Activated CD4-positive, alpha-beta T cell treated with anti-CD3 and anti-CD28 coated beads, Interleukin-2, Interleukin-4, amounts not matched to agents 100 ng/mL and 50 ng/mL, durations not matched to agents 16 hours and 8 hours (primary cell): ENCODE results near the gene KRTAP10-1.

Experiments
- DNase-seq: peaks from one replicate; pipeline ENCODE4 v3.0.0-alpha.2; 2020; ENCODE audit warnings: low spot score

KRTAP10-1 gene

DNA sequence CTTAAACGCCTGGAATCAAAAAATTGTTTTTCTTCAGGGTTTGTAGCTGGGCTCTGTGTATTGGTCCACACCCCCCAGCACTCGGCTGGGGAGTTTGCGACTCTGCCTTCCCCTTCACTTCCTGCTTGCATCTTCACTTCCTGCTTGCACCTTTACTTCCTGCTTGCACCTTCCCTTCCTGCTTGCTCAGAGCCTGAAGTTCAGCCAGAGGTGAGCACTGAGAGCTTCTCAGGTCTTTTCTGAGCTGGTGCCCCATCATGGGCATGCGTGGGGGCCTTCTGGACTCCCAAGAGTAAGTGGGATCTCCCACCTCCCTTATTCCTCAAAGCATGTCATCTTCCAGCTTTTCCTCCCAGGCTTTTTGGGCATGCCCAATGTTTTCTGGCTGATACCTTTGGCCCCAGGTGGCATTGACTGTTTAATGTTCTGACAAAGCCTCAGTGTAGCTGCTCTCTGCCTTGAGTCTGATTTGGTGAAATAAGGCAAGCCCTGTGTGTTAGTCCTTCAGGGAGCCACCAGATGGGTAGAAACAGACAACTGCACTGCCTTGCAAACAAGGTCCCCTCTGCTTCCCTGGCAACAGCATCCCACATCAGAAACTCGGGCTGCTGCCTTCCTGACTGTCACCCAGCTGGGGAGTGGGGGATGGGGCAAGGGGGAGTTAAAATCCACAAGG, 7.8 kb upstream of the KRTAP10-1 start:
- DNase-seq, result no peak

GRCh38 chr21:44544566-44544965, 4.6 kb upstream of the KRTAP10-1 start:
- DNase-seq, result no peak

- DNase-seq, result no peak
Measured at GRCh38 chr21:44542716-44543115, 2.7 kb upstream of the KRTAP10-1 start.

GRCh38 chr21:44540741-44541288, 820 bp upstream of the KRTAP10-1 start:
- DNase-seq, result no peak

GRCh38 chr21:44539046-44539445, 949 bp downstream of the KRTAP10-1 start:
- no peak for DNase-seq

DNA sequence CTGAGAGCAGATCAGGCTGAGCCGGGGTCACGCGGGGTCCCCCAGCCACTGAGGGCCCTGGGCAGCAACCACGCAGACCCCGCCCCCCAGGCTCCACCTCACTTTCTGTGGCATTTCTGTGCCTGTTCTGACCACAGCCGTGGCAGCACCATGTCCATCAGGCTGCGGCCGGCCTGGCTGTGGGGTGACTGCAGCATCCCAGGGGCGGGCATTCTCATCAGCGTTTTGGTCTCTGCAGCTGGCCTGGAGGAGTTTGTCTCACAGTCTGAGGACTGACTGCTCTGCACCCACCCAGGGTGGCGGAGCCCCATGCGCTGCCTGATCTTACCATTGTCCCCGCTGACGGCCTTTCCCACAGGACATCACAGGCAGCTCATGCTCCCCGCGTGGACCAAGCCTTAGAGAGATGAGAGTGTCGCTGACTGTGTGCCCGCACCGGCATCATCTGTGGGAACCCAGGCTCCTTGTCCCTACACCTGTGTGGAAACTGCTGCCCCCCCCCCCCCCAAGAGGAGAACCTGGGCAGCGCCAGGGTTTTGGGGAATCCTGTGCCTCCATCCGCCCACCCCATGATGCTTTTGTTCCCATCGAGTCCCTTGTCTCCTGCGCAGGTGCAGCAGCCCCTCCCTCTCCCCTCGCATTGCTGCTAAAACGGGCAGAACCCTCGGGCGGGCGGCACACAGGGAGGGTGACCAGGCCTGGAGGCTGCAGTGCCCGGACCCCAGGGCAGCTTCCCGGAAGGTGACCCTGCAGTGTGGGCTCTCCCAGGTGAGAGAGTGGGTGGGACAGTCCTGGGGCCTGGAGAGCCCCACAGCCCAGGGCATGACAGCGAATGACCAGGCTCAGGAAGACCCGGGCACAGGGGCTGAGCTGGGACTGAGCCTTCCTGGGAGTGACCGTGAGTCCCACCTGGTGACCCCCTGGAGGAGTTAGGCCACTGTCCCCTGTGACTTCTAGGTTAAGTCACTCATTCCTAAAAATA, 1.8 kb downstream of the KRTAP10-1 start:
- DNase-seq, result no peak

- DNase-seq, result no peak
Measured at GRCh38 chr21:44535963-44536362, 4.0 kb downstream of the KRTAP10-1 start.

- DNase-seq, result no peak
Measured at GRCh38 chr21:44534688-44535087, 5.3 kb downstream of the KRTAP10-1 start.

DNA sequence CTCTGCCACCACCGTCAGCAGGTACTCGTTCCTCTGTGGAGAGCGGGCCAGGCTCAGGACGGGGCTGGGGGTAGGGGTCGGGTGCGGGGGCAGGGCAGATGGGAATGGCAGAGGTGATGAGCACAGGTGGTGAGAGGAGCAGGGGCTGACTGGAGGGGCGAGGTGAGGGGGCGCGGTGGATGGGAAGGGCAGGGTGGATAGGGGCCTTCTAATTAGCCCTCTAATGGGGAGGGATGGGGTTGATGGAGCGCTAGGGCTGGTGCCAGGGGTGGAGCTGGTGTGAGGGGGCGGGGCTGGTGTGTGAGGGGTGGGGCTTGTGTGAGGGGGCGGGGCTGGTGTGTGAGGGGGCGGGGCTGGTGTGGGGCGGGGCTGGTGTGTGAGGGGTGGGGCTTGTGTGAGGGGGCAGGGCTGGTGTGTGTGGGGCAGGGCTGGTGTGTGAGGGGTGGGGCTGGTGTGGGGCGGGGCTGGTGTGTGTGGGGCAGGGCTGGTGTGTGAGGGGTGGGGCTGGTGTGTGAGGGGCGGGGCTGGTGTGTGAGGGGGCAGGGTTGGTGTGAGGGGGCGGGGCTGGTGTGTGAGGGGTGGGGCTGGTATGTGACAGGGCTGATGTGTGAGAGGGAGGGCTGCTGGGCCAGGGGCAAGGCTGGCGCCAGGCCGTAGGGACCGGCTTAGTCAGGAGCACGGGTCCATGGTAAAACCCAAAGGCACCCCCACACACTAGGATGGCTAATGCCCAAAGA, 5.9 kb downstream of the KRTAP10-1 start:
- DNase-seq, result no peak

- no peak for DNase-seq
Measured at GRCh38 chr21:44533121-44533890, 6.7 kb downstream of the KRTAP10-1 start.

- DNase-seq, result no peak
Measured at GRCh38 chr21:44532712-44533111, 7.3 kb downstream of the KRTAP10-1 start.

DNA sequence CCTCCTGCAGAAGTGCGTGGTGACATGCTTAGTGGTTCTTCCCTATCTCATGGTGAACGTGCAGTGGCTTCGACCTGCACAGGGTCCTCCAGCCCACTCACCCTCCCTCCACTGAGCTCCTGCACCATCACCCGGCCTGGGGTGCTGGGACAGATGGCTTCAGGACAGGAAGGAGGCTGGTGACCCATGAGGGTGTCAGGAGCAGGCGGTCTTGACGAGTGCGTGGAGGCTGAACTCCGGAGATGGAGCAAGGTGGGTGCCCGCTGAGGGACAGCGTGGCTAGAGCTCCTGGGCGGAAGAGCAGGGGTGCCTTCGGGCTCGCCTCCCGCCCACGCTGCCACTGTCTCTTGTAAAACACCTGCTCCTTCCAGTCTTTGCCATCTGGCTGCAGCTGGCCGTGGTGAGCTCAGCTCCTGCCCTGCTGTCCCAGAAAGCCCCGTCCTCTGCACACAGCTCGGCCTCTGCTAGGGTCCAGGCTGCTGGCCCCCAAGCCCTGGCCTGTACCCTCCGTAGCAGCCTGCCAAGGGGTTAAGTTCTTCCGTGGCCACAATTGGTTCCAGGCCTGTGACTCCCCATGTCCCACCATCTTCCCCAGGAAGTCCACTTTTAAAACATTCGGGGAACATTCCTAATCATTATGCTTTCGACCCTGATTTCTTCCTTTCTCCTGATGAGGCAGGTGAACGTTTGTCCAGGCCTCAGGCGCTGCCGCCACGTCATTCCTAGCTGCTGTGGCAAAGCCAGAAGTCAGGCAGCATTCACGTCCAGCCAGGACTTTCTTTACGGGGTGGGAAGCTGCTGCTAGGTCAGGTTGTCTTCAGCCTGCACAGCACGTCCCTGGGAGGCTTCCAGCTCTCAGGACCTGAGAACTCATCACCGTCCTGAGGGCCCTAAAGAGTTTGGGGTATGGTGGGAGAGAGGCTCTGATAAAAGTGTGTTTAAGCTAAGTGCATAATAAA, 8.1 kb downstream of the KRTAP10-1 start:
- no peak for DNase-seq

- no peak for DNase-seq
Measured at GRCh38 chr21:44530903-44531605, 8.9 kb downstream of the KRTAP10-1 start.

GRCh38 chr21:44530221-44530902, 9.6 kb downstream of the KRTAP10-1 start:
- no peak for DNase-seq

DNA sequence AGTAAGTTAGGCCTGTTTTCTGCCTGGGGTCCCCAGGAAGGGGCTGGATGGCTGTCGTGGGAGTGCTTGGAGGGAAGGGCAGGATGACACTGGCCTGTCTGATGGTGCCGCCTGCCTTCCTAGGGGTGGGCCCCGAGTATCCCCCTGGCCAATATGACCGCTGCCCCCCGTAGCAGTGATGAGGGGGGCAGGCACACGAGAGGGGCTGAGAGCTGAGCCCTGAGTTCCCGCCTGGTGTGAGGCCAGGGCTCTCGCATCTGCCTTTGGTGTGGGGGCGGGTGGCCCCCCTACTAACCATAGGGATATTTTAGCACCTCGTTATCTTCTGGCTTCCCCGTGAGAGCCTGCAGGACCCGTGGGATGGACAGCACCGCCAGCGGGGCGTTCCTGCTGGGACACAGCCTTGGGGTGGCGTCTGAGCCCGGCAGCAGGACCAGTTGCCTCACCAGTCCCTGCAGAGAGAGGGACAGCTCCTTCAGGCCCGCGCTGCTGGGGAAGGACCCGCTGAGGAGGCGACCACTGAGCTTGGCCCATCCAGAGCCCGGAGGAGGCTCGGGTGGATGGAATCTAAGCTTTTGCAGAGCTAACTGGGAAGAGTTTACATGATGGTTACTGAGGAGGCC, 10.4 kb downstream of the KRTAP10-1 start:
- DNase-seq, result no peak

GRCh38 chr21:44529011-44529421, 11.0 kb downstream of the KRTAP10-1 start:
- DNase-seq, result no peak

DNA sequence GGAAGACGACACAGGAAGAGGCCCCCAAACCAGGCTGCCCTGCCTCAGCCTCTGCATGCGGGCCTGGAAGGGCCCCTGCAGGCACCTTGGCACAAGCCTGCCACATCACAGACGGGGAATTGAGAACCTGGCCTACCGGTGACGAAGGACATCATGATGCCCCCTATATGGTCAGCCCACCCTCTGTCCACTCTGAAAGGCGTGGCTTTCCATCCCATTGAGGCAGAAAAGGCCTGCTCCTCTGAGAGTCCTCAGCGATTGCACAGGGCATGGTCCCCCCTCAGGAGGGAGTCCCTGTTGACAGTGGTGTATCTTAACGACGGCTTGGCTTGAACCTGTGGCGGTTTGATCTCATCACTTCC, 11.4 kb downstream of the KRTAP10-1 start:
- no peak for DNase-seq

DNA sequence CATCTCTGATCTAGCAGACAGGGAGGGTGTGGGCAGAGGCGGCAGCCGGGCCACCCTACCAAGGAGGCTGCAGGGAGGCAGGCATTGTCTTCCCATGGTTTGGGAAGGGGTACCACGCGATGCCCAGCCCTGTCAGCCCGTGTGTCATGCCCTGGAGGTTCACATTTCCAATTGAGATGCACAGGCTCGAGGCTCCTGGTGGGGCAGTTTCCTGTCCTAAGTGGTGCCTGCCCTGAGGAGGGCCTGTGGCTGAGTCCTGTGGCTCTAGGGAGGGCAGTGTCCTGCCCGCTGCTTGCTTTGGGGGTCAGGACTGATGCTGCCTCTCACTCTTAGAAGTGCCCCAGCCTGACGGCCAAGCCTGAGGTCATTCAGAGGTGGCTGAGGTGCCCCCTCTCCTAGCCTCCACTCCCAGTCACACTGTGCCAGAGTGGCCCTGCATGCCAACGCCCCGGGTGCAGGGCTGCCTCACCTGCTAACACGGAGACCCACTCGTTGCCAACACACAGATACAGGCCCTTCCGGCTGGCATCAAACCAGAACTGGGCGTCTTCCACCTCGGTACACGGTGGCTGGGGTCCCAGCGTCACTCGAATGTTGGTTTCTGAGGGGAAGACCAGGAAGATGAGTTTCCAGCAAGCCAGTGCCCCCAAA, 11.9 kb downstream of the KRTAP10-1 start:
- DNase-seq, result no peak
